SH-SY5Y (cell line): ENCODE results near the gene GAREM1.

Source experiments
- GATA2 ChIP-seq: IDR thresholded peaks from 2 replicates; pipeline ENCODE4 v1.6.1; 2011; ENCODE audit warnings: mild to moderate bottlenecking, low read depth, low read length
- GATA3 ChIP-seq: IDR thresholded peaks from 2 replicates; pipeline ENCODE4 v1.6.1; 2011; ENCODE audit warnings: low read depth, mild to moderate bottlenecking, low read length, moderate library complexity

DNA sequence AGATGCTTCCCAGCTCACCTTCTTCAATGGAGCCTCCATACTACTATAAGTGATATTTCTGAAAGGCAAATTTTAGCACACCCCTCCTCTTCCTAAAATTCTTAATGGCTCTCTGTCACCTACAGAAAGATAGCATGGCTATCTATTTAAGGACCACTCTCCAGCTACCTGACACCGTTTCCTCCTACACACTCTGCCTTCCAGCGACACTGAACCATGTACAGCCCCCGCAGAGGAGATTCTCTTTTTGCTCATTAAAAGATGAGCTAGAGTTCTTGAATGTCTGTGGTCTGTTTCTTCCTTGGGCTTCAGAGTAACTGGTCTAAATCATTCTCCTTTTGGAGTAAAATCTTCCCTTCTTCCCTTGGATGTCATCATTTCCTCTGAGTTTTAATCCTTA is 38.4 kb upstream of the GAREM1 start:
- no peak for TF ChIP-seq GATA3
- no peak for TF ChIP-seq GATA2
